GM12801 (cell line): Measurements from ENCODE around the gene MOV10L1.

Experiments used
- TF ChIP-seq, protein P1 (sequence below): IDR thresholded peaks from one replicate; pipeline ENCODE4 v1.5.1; 2011; ENCODE audit warnings: control low read depth; ENCODE audit not compliant: insufficient read length; ENCODE audit errors: extremely low read depth

Gene MOV10L1

DNA sequence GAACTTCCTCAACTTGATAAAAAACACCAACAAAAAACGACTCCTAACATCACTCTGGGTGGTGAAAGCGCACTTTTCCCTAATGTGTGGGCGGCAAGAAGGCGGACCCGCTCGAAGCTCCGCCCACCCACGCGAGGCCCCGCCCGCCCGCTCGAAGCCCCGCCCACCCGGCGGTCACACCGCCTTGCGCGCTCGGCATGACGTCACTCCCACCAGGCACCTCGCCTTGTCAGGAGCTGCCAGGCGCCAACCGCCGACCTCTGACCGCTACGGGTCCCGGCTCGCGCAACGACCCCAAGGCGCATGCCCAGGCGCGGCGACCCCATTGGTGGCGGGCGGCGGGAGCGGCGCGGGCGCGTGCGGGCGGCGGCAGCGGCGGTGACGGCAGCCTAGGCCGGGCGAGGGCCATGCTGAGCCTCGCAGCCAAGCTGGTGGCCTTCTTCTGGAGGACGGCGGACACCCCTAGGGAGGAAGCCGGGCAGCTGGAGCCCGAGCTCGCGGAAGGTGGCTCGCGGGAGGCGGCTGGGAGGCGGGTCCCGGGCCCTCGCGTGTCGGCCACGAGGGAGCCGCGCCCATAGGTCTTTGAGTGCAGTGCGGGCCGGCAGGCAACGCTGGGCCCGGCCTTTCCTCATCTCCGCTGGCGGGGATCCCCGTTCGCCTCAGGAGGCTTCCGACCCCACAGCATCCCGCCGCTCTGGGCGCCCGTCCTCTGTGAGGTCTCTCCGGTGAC is at the start of gene MOV10L1:
TSS of gene MOV10L1 (plus strand) at position 325 of the 730 bp plus-strand sequence. CDS start at position 408, 83 bp downstream.
- TF ChIP-seq, protein P1, sequence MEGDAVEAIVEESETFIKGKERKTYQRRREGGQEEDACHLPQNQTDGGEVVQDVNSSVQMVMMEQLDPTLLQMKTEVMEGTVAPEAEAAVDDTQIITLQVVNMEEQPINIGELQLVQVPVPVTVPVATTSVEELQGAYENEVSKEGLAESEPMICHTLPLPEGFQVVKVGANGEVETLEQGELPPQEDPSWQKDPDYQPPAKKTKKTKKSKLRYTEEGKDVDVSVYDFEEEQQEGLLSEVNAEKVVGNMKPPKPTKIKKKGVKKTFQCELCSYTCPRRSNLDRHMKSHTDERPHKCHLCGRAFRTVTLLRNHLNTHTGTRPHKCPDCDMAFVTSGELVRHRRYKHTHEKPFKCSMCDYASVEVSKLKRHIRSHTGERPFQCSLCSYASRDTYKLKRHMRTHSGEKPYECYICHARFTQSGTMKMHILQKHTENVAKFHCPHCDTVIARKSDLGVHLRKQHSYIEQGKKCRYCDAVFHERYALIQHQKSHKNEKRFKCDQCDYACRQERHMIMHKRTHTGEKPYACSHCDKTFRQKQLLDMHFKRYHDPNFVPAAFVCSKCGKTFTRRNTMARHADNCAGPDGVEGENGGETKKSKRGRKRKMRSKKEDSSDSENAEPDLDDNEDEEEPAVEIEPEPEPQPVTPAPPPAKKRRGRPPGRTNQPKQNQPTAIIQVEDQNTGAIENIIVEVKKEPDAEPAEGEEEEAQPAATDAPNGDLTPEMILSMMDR = no peak

DNA sequence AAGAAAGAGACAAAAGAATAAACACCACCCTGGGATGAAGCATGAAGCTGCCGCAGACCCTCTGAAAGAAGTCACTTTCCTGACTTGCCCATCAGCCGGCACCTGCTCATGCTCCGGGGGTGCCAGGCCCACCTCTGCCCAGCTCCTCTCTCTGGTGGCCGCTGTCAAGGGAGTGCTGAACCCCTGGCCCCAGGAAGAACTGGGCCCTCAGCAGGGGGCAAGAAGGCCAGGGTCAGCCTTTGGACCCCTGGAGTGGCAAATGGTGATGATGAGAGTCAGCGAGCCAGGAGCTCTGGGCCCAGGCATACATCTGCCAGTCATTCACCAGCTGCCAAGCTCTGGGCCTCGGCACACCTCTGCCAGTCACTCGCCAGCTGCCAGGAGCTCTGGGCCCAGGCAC is 49.1 kb upstream of the MOV10L1 start:
- TF ChIP-seq, protein P1 = no peak

DNA sequence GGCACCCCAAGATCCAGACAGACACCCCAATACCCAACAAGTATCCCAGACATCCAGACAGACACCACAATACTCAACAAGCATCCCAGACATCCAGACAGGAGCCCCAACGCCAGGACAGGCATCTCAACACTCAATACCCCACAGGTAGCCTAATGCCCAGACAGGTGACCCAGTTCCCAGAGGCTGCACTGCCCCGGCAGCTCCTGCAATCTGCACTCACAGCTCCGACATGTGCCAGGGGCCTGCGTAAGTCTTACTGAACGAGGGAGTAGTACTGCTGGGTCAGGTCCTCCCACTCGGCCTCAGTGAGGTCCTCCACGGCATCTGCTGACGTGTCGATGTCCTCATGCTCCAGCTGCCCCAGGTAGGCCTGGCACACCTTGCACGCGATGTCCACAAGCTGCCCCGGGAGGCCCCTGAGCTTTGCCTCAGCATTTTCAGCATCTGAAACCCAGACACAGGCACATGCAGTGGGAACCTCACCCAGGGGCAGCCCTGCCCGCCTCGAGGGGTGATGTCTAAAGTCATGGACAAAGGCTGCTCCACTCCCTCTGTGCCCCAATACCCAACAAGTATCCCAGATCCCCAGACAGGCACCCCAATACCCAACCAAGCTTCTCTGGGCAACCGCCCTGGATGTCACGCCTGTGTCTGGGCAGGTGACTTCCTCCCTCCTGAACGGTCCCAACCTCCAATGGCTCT is 48.3 kb upstream of the MOV10L1 start:
- TF ChIP-seq, protein P1 = no peak

GRCh38 chr22:50044485-50045118 is 45.2 kb upstream of the MOV10L1 start:
- TF ChIP-seq, protein P1 = no peak

DNA sequence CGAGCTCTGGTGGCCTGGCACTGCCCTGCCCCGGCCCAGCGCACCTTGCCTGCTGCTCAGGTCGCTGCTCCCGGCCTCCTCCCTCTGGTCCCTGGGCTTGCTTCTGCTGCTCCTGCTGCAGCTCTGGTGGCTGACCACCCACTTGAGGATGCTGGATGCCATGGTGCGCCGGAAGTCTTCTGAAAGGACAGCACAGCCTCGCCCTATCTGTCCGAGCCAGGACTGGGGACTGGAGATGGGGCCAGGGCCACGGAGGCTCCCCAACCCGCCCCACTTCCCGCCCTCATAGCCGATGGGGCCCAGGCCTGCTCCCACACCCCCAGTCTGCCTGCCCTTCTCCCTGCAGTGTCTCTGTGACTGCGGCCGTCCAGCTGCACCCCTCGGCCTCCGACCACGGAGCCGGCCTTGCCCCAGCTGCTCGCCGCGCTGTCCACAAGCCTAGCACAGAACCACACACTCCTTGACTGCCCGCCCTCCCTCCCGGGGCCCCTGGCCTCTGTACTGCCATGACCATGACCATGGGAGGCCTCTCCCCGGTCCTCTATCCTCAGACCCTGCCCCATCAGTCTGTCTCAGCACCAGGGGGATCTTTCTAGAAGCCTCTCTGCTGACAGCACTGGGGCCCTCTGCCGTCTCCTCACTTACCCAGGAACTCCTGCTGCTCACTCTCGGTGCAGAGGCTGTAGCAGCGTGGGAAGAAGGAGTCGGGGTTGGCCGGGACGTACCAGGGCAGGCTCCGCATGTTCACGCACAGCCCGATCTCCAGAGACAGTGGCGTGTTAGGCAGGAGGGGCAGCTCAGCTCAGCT is 44.4 kb upstream of the MOV10L1 start:
- TF ChIP-seq, protein P1 = no peak

DNA sequence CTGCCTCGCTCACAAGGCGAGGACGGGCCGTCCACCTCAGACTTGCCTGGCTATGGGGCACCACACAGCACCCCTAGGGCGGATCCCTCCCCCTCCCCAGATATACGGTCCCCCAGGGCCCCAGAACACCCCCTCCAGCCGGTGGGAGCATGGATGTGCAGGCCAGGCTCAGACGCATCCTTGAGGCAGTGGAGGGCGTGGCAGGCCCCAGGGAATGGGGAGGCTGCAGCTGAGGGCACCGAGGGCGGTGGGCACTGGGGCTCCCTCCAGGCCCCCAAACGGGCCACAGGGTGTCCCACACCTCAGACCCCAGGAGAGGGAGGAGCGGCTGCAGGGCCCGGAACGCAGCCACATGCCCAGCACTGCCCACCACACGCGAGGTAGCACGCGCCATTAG is 43.8 kb upstream of the MOV10L1 start:
- TF ChIP-seq, protein P1 = no peak
